OCI-LY1 (cell line): ENCODE measurements around the gene DOCK3.

Experiments
- H2AFZ ChIP-seq: fragments of 200-600 bp; sonication (generic), shearing (Covaris generic); 2 replicates; pipeline ENCODE4 v1.6.0; 2014; ENCODE audit warnings: antibody characterized with exemption, mild to moderate bottlenecking, low read length
- H3F3A ChIP-seq: fragments of 200-600 bp; sonication (generic), shearing (Covaris generic); 2 replicates; pipeline ENCODE4 v1.6.0; 2014; ENCODE audit warnings: mild to moderate bottlenecking, antibody characterized with exemption, low read length, moderate library complexity; ENCODE audit not compliant: insufficient read depth
- H3K27ac ChIP-seq: fragments of 200-600 bp; sonication (generic); 2 replicates; pipeline ENCODE4 v1.5.1; 2014; ENCODE audit warnings: low read length, mixed run types, mild to moderate bottlenecking, low read depth; ENCODE audit not compliant: poor library complexity, severe bottlenecking
- H3K27me3 ChIP-seq: fragments of 200-600 bp; sonication (generic); 2 replicates; pipeline ENCODE4 v1.6.0; 2014; ENCODE audit warnings: antibody characterized with exemption, mild to moderate bottlenecking, low read length, moderate library complexity; ENCODE audit not compliant: insufficient read depth
- H3K36me3 ChIP-seq: fragments of 200-600 bp; sonication (generic); 2 replicates; pipeline ENCODE4 v1.6.1; 2014; ENCODE audit warnings: mild to moderate bottlenecking, antibody characterized with exemption, low read length, moderate library complexity, mixed read lengths; ENCODE audit not compliant: insufficient read depth
- H3K4me1 ChIP-seq: fragments of 200-600 bp; sonication (generic); 2 replicates; pipeline ENCODE4 v1.5.1; 2014; ENCODE audit warnings: mild to moderate bottlenecking, low read length, moderate library complexity; ENCODE audit not compliant: insufficient read depth, severe bottlenecking
- H3K4me2 ChIP-seq: fragments of 200-600 bp; sonication (generic), shearing (Covaris generic); 2 replicates; pipeline ENCODE4 v1.6.1; 2014; ENCODE audit warnings: low read length
- H3K4me3 ChIP-seq: fragments of 200-600 bp; sonication (generic); 2 replicates; pipeline ENCODE4 v1.5.1; 2014; ENCODE audit warnings: low read length, low read depth, mild to moderate bottlenecking, mixed read lengths; ENCODE audit not compliant: poor library complexity, severe bottlenecking
- H3K79me2 ChIP-seq: fragments of 200-600 bp; shearing (Covaris generic); 2 replicates; pipeline ENCODE4 v1.6.1; 2016; ENCODE audit warnings: mixed run types, low read length, mixed read lengths; ENCODE audit not compliant: insufficient read depth
- H3K9ac ChIP-seq: fragments of 200-600 bp; sonication (generic), shearing (Covaris generic); 2 replicates; pipeline ENCODE4 v1.6.1; 2014; ENCODE audit warnings: mild to moderate bottlenecking, low read length, mixed read lengths
- H3K9me2 ChIP-seq: fragments of 200-600 bp; sonication (generic), shearing (Covaris generic); 2 replicates; pipeline ENCODE4 v1.6.1; 2014; ENCODE audit warnings: low read depth, mild to moderate bottlenecking, low read length, mixed read lengths
- H3K9me3 ChIP-seq: fragments of 200-600 bp; shearing (Covaris generic); 2 replicates; pipeline ENCODE4 v1.6.1; 2014; ENCODE audit warnings: low read length, mixed read lengths
- H4K20me1 ChIP-seq: fragments of 200-600 bp; sonication (generic), shearing (Covaris generic); 2 replicates; pipeline ENCODE4 v1.6.0; 2016; ENCODE audit warnings: mild to moderate bottlenecking, low read length; ENCODE audit not compliant: insufficient read depth
- CTCF ChIP-seq: fragments of 200-600 bp; sonication (generic), shearing (Covaris generic); IDR thresholded peaks from 2 replicates; pipeline ENCODE4 v1.5.1; 2017; ENCODE audit warnings: mild to moderate bottlenecking, antibody characterized with exemption, low read length, moderate library complexity, mixed read lengths
- EZH2 ChIP-seq: fragments of 200-600 bp; sonication (generic), shearing (Covaris generic); IDR thresholded peaks from 2 replicates; pipeline ENCODE4 v1.8.0; 2017; ENCODE audit warnings: borderline replicate concordance, mixed run types, mild to moderate bottlenecking, antibody characterized with exemption, low read length, moderate library complexity, mixed read lengths

DOCK3 gene

GRCh38 chr3:51269466-51269865, 594.7 kb downstream of the DOCK3 start:
- H3K9ac ChIP-seq = no peak overlapping the region
- H3K4me2 ChIP-seq = no peak overlapping the region
- no peaks in the 10 kb centered on the region for H3K27me3 ChIP-seq
- H3K9me3 ChIP-seq = no peaks in the 10 kb centered on the region
- no peaks in the 10 kb centered on the region for H3K4me1 ChIP-seq
- no peaks in the 10 kb centered on the region for H4K20me1 ChIP-seq
- H3K36me3 ChIP-seq = no peaks in the 10 kb centered on the region
- H3K9me2 ChIP-seq = no peaks in the 10 kb centered on the region
- H3K4me3 ChIP-seq = no peak overlapping the region
- TF ChIP-seq EZH2 (no peak), CTCF (no peak)
- no peaks in the 10 kb centered on the region for H3F3A ChIP-seq
- H3K79me2 ChIP-seq = no peaks in the 10 kb centered on the region
- no peak overlapping the region for H3K27ac ChIP-seq
- H2AFZ ChIP-seq = no peak overlapping the region

GRCh38 chr3:51270559-51270958, 595.8 kb downstream of the DOCK3 start:
- no peak overlapping the region for H3K27ac ChIP-seq
- no peak overlapping the region for H2AFZ ChIP-seq
- no peak overlapping the region for H3K9ac ChIP-seq

GRCh38 chr3:51271172-51271571, 596.4 kb downstream of the DOCK3 start:
- Histone ChIP-seq H4K20me1 (no peaks in the 10 kb centered on the region), H3F3A (no peaks in the 10 kb centered on the region), H3K4me1 (no peaks in the 10 kb centered on the region), H2AFZ (no peak overlapping the region), H3K4me3 (no peak overlapping the region), H3K79me2 (no peaks in the 10 kb centered on the region), H3K9me2 (no peaks in the 10 kb centered on the region), H3K9ac (no peak overlapping the region), H3K4me2 (no peak overlapping the region), H3K36me3 (no peaks in the 10 kb centered on the region), H3K27me3 (no peaks in the 10 kb centered on the region), H3K27ac (no peak overlapping the region), H3K9me3 (no peaks in the 10 kb centered on the region)
- no peak for TF ChIP-seq EZH2
- TF ChIP-seq CTCF = no peak

More at GRCh38 chr3:51270559-51270958, 595.8 kb downstream of the DOCK3 start:
- no peaks in the 10 kb centered on the region for H3K9me3 ChIP-seq
- TF ChIP-seq EZH2 (no peak), CTCF (no peak)
- H3F3A ChIP-seq = no peaks in the 10 kb centered on the region
- H3K4me3 ChIP-seq = no peak overlapping the region
- no peak overlapping the region for H3K4me2 ChIP-seq
- no peaks in the 10 kb centered on the region for H3K27me3 ChIP-seq
- no peaks in the 10 kb centered on the region for H3K79me2 ChIP-seq
- H4K20me1 ChIP-seq = no peaks in the 10 kb centered on the region
- no peaks in the 10 kb centered on the region for H3K4me1 ChIP-seq
- no peaks in the 10 kb centered on the region for H3K9me2 ChIP-seq
- H3K36me3 ChIP-seq = no peaks in the 10 kb centered on the region
